OCI-LY7 (cell line): ENCODE data around the gene ACP4. TPM values are rescaled to one million over a fixed set of nuclear protein-coding genes. Genes with fewer than 3 reads are reported as not detected.

Experiments
- BruUV-seq: library from RNA; stranded (reverse); fragments of 400-500 nt; replicated peaks from 2 replicates; lab custom pipeline; 2021; lab: Mats Ljungman, UMichigan
- CTCF ChIA-PET: fragments of 300-600 bp; sonication (Branson Sonifier 250); formaldehyde crosslinking; loops from one replicate; lab custom pipeline; 2022; ENCODE audit warnings: antibody characterized with exemption; ENCODE audit not compliant: unreplicated experiment; lab: Charles Lee
- POLR2A ChIA-PET: fragments of 300-600 bp; sonication (Branson Sonifier 250); formaldehyde crosslinking; loops from one replicate; lab custom pipeline; 2022; ENCODE audit warnings: antibody characterized with exemption; lab: Charles Lee
- DNase-seq: peaks from one replicate; pipeline ENCODE4 v3.0.0-alpha.2; 2015; ENCODE audit warnings: low spot score
- H2AFZ ChIP-seq: fragments of 200-600 bp; sonication (generic), shearing (Covaris generic); 2 replicates; pipeline ENCODE4 v1.6.1; 2014; ENCODE audit warnings: mild to moderate bottlenecking, antibody characterized with exemption, low read length, moderate library complexity
- H3K27ac ChIP-seq: fragments of 200-600 bp; sonication (generic); 2 replicates; pipeline ENCODE4 v1.5.1; 2014; ENCODE audit warnings: mixed run types, low read depth, mild to moderate bottlenecking, moderate library complexity, low read length, inconsistent platforms; ENCODE audit not compliant: poor library complexity, severe bottlenecking
- H3K36me3 ChIP-seq: fragments of 200-600 bp; sonication (generic); 2 replicates; pipeline ENCODE4 v1.6.1; 2014; ENCODE audit warnings: mild to moderate bottlenecking, antibody characterized with exemption, low read length, moderate library complexity, mixed read lengths; ENCODE audit not compliant: insufficient read depth
- H3K4me1 ChIP-seq: fragments of 200-600 bp; sonication (generic); 2 replicates; pipeline ENCODE4 v1.5.1; 2014; ENCODE audit warnings: mild to moderate bottlenecking, low read length; ENCODE audit not compliant: insufficient read depth, poor library complexity, severe bottlenecking
- H3K4me2 ChIP-seq: fragments of 200-600 bp; sonication (generic); 2 replicates; pipeline ENCODE4 v1.6.1; 2014; ENCODE audit warnings: mild to moderate bottlenecking, low read length
- H3K4me3 ChIP-seq: fragments of 200-600 bp; sonication (generic); 2 replicates; pipeline ENCODE4 v1.5.1; 2014; ENCODE audit warnings: mild to moderate bottlenecking, low read depth, low read length; ENCODE audit not compliant: poor library complexity, severe bottlenecking
- H3K79me2 ChIP-seq: fragments of 200-600 bp; sonication (generic); 2 replicates; pipeline ENCODE4 v1.6.1; 2016; ENCODE audit warnings: low read depth, mild to moderate bottlenecking, low read length, moderate library complexity, mixed read lengths; ENCODE audit not compliant: insufficient read depth
- H3K9me2 ChIP-seq: fragments of 200-600 bp; sonication (generic); 2 replicates; pipeline ENCODE4 v1.6.1; 2016; ENCODE audit warnings: mild to moderate bottlenecking, low read length, mixed read lengths; ENCODE audit not compliant: insufficient read depth
- H3K9me3 ChIP-seq: fragments of 200-600 bp; sonication (generic); 2 replicates; pipeline ENCODE4 v1.6.1; 2014; ENCODE audit warnings: mild to moderate bottlenecking, mixed run types, low read length, mixed read lengths
- H4K20me1 ChIP-seq: fragments of 200-600 bp; sonication (generic); 2 replicates; pipeline ENCODE4 v1.6.1; 2014; ENCODE audit warnings: mild to moderate bottlenecking, antibody characterized with exemption, low read length, moderate library complexity, mixed read lengths; ENCODE audit not compliant: insufficient read depth
- EZH2phosphoT487 ChIP-seq: fragments of 200-600 bp; sonication (generic); IDR thresholded peaks from 2 replicates; pipeline ENCODE4 v1.6.1; 2018; ENCODE audit warnings: low read depth, borderline replicate concordance, mild to moderate bottlenecking, mixed run types, antibody characterized with exemption, low read length, moderate library complexity, mixed read lengths
- intact Hi-C: fragments of 100-400 bp; cut with micrococcal nuclease; formaldehyde crosslinking; loops from one replicate; pipeline ENCODE4 v1.10.0; 2022; ENCODE audit not compliant: unreplicated experiment
- total RNA-seq, 2 experiments: library from RNA; depleted of rRNA in 1 of 2; stranded (reverse); fragments of >200 nt in 1 of 2; shearing (Covaris generic) in 1 of 2; gene quantifications; 2 replicates each; pipeline ENCODE4 v1.2.3, GENCODE V29; 2014 to 2022
- TF ChIP-seq, protein P1 (sequence below): fragments of 200-600 bp; sonication (generic); conservative IDR thresholded peaks from 2 replicates; pipeline ENCODE4 v1.5.1; 2014; ENCODE audit warnings: mild to moderate bottlenecking, antibody characterized with exemption, low read length, moderate library complexity, mixed read lengths

The ACP4 gene
- total RNA-seq, 2 experiments from 2014 or later, result not detected

GRCh38 chr19:50820086-50820485, 29.9 kb downstream of the ACP4 start:
- Histone ChIP-seq H3K4me2 (peak overlapping the region; percentile 37; the same call in 1 of the 2 replicates), H3K4me1 (peaks cover 30% of the 10 kb centered on the region), H3K27ac (no peak overlapping the region), H3K79me2 (no peaks in the 10 kb centered on the region), H2AFZ (no peak overlapping the region), H3K9me2 (no peaks in the 10 kb centered on the region), H3K4me3 (no peak overlapping the region), H4K20me1 (no peaks in the 10 kb centered on the region), H3K36me3 (no peaks in the 10 kb centered on the region), H3K9me3 (no peaks in the 10 kb centered on the region)
- POLR2A ChIA-PET, result no interaction called here
- intact Hi-C loops, result no loop called here
- TF ChIP-seq EZH2phosphoT487, result no peak
- TF ChIP-seq, protein P1, sequence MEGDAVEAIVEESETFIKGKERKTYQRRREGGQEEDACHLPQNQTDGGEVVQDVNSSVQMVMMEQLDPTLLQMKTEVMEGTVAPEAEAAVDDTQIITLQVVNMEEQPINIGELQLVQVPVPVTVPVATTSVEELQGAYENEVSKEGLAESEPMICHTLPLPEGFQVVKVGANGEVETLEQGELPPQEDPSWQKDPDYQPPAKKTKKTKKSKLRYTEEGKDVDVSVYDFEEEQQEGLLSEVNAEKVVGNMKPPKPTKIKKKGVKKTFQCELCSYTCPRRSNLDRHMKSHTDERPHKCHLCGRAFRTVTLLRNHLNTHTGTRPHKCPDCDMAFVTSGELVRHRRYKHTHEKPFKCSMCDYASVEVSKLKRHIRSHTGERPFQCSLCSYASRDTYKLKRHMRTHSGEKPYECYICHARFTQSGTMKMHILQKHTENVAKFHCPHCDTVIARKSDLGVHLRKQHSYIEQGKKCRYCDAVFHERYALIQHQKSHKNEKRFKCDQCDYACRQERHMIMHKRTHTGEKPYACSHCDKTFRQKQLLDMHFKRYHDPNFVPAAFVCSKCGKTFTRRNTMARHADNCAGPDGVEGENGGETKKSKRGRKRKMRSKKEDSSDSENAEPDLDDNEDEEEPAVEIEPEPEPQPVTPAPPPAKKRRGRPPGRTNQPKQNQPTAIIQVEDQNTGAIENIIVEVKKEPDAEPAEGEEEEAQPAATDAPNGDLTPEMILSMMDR, result no peak
- peak; percentile 22 for DNase-seq
- CTCF ChIA-PET, result interaction anchor here (1.0 kb wide), 1 partner anchor 97 kb away, joined by 3 read pairs; the partner anchor contains the start of gene CLEC11A
- no TSS peak for BruUV-seq

- Histone ChIP-seq H4K20me1 (no peaks in the 10 kb centered on the region), H2AFZ (no peak overlapping the region), H3K9me3 (no peaks in the 10 kb centered on the region), H3K4me2 (peak overlapping the region; percentile 44), H3K9me2 (no peaks in the 10 kb centered on the region), H3K4me1 (peaks cover 30% of the 10 kb centered on the region), H3K36me3 (no peaks in the 10 kb centered on the region), H3K79me2 (no peaks in the 10 kb centered on the region), H3K27ac (no peak overlapping the region), H3K4me3 (no peak overlapping the region)
- CTCF ChIA-PET, result interaction anchor here (1.0 kb wide), 1 partner anchor 97 kb away, joined by 3 read pairs; the partner anchor contains the start of gene CLEC11A
- POLR2A ChIA-PET, result no interaction called here
- TF ChIP-seq EZH2phosphoT487, result no peak
- TF ChIP-seq, protein P1, result no peak
- DNase-seq, result peak; percentile 41
- intact Hi-C loops, result no loop called here
- no TSS peak for BruUV-seq
These were observed 30.5 kb downstream of the ACP4 start for GRCh38 chr19:50820549-50821247.

DNA sequence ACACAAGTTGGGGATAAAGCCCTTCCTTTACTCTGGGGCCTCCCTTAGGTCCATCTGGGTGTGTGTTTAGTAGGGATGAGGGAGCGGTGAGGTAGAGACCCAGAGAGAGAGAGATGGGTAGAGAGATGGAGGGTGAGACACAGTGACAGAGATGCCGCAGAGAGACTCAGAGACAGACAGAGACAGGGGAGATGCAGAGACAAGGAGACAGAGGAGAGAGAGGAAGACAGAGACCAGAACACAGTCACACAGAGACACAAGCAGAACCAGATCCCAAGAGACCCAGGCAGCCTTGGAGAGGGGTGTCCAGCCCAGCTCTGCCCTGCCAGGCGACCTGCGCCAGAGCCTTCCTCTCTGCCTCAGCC, 31.0 kb downstream of the ACP4 start:
- no peak for TF ChIP-seq EZH2phosphoT487
- TF ChIP-seq, protein P1, result no peak
- BruUV-seq, result no TSS peak
- peaks cover 30% of the 10 kb centered on the region for H3K4me1 ChIP-seq
- H4K20me1 ChIP-seq, result no peaks in the 10 kb centered on the region
- DNase-seq, result no peak
- no peak overlapping the region for H3K27ac ChIP-seq
- peak overlapping the region; percentile 44 for H3K4me2 ChIP-seq
- no peak overlapping the region for H2AFZ ChIP-seq
- no peaks in the 10 kb centered on the region for H3K9me3 ChIP-seq
- no peak overlapping the region for H3K4me3 ChIP-seq
- H3K9me2 ChIP-seq, result no peaks in the 10 kb centered on the region
- ChIA-PET POLR2A (no interaction called here), CTCF (no interaction called here)
- no peaks in the 10 kb centered on the region for H3K36me3 ChIP-seq
- intact Hi-C loops, result no loop called here
- no peaks in the 10 kb centered on the region for H3K79me2 ChIP-seq
